ENCODE measurements around the gene ITGB5.

Gene ITGB5

GRCh38 chr3:124812291-124813265 is 74.6 kb downstream of the ITGB5 start:
- in situ Hi-C loops (cut with MboI; ENCODE audit: low pct_unique_long_range_greater_than_20kb, low sequenced_read_pairs, unreplicated experiment) = no loop called here
- DNase-seq (ENCODE audit: low spot score) = no peak
- no peak for TF ChIP-seq CTCF (IDR thresholded peaks at IDR 0.05; ENCODE audit: extremely low read depth, insufficient read depth, missing control alignments)

DNA sequence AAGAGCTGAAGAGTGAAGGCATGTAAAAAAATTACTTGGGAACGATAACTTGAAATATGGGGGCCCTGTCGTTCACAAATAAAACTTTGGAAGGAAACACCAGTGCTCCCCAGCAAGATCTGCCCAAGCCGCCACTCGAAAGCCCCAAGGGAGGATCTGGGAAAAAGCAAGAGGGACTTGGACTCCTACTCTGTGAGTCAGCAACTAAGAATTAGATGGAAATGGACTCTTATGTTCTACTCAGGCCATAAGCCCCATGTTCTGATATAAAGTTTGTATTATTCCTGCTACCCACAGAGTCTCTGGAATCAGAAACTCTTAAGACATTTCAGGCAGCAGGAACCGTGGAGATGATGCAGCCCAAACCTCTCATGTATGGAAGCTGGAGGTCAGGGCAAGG is 75.7 kb downstream of the ITGB5 start:
- TF ChIP-seq CTCF (IDR thresholded peaks at IDR 0.05; ENCODE audit: extremely low read depth, insufficient read depth, missing control alignments) = no peak
- DNase-seq (ENCODE audit: low spot score) = no peak
- in situ Hi-C loops (cut with MboI; ENCODE audit: low pct_unique_long_range_greater_than_20kb, low sequenced_read_pairs, unreplicated experiment) = no loop called here

- in situ Hi-C loops (cut with MboI; ENCODE audit: low pct_unique_long_range_greater_than_20kb, low sequenced_read_pairs, unreplicated experiment) = no loop called here
- DNase-seq (ENCODE audit: low spot score) = no peak
- TF ChIP-seq CTCF (IDR thresholded peaks at IDR 0.05; ENCODE audit: extremely low read depth, insufficient read depth, missing control alignments) = no peak
Measured at GRCh38 chr3:124810970-124811369, 76.2 kb downstream of the ITGB5 start.

DNA sequence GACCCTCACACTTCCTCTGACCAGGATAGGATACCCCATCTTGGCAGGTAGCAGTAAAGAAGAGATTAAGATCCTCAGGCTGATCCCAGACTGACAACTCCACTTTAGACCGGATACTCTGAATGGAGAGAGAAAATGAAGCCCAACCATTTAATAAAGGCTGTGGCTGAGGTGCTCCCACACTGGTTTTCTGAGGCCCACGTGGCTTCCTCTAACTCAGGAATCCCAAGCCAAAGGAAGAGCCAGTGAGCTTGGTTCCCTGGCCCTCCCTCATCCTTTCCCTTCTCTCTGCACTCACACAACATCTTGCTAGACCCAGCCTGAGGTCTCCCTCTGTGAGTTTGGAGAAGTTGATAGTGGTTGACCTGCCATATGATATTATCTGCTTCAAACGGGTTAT is 78.1 kb downstream of the ITGB5 start:
- in situ Hi-C loops (cut with MboI; ENCODE audit: low pct_unique_long_range_greater_than_20kb, low sequenced_read_pairs, unreplicated experiment) = no loop called here
- TF ChIP-seq CTCF (IDR thresholded peaks at IDR 0.05; ENCODE audit: extremely low read depth, insufficient read depth, missing control alignments) = no peak
- DNase-seq (ENCODE audit: low spot score) = no peak

DNA sequence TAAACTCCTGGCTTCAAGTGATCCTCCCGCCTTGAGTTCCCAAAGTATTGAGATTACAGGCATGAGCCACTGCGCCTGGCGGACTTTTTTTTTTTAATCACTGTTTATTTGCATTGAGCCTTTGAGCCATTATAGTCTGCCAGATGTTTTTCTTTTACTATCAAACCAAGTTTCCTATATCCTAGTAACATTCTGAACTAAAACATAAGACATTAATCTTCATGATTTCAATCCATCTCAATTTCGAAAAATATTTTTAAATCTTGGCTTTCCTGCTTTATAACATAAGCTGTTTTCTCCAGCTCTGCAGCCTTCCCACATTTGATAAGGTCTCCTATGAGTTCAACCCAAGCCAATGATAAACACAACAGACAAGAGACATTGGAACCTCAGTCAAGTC is 81.5 kb downstream of the ITGB5 start:
- in situ Hi-C loops (cut with MboI; ENCODE audit: low pct_unique_long_range_greater_than_20kb, low sequenced_read_pairs, unreplicated experiment) = no loop called here
- DNase-seq (ENCODE audit: low spot score) = no peak
- no peak for TF ChIP-seq CTCF (IDR thresholded peaks at IDR 0.05; ENCODE audit: extremely low read depth, insufficient read depth, missing control alignments)

DNA sequence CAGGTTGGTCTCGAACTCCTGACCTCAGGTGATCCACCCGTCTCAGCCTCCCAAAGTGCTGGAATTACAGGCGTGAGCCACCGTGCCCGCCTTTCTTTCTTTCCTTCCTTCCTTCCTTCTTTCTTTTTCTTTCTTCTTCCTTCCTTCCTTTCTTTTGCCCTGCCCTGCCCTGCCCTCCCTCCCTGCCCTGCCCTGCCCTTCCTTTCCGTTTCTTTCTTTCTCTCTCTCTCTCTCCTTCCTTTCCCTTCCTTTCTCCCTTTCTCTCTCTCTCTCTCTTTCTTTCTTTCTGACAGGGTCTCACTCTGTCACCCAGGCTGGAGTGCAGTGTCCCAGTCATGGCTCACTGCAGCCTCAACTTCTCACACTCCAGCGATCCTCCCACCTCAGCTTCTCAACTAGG is 82.3 kb downstream of the ITGB5 start:
- no peak for TF ChIP-seq CTCF (IDR thresholded peaks at IDR 0.05; ENCODE audit: extremely low read depth, insufficient read depth, missing control alignments)
- in situ Hi-C loops (cut with MboI; ENCODE audit: low pct_unique_long_range_greater_than_20kb, low sequenced_read_pairs, unreplicated experiment) = no loop called here
- DNase-seq (ENCODE audit: low spot score) = no peak
